Activated T-helper 2 cell treated with anti-CD3 and anti-CD28 coated beads, Interferon-gamma antibody, Interleukin-2, Interleukin-4, amounts not matched to agents 10 μg/mL and 5 μg/mL and 100 μg/mL, durations not matched to agents 14 hours and 24 hours and 36 hours (primary cell): ENCODE measurements around the gene SPINT1. TPM values are rescaled to one million over a fixed set of nuclear protein-coding genes. Genes with fewer than 3 reads are reported as not detected.
A peak's percentile ranks its signal among the peaks of the same experiment; 100 is the strongest.

Experiments used
- DNase-seq: peaks from one replicate; pipeline ENCODE4 v3.0.0; 2021; ENCODE audit warnings: low spot score
- H3K27ac Mint-ChIP-seq: one replicate; pipeline ENCODE4 v1.8.0; 2021; ENCODE audit warnings: mixed read lengths
- H3K27me3 Mint-ChIP-seq: one replicate; pipeline ENCODE4 v1.8.0; 2021; ENCODE audit warnings: low read depth, mixed read lengths
- H3K36me3 Mint-ChIP-seq: one replicate; pipeline ENCODE4 v1.8.0; 2021; ENCODE audit warnings: low read depth, mixed read lengths
- H3K4me1 Mint-ChIP-seq: one replicate; pipeline ENCODE4 v1.8.0; 2021; ENCODE audit warnings: low read depth, mixed read lengths
- H3K4me3 Mint-ChIP-seq: one replicate; pipeline ENCODE4 v1.8.0; 2021; ENCODE audit warnings: low read depth, mild to moderate bottlenecking, moderate library complexity, mixed read lengths
- H3K9me3 Mint-ChIP-seq: one replicate; pipeline ENCODE4 v1.8.0; 2021; ENCODE audit warnings: mixed read lengths
- intact Hi-C: fragments of 100-400 bp; cut with micrococcal nuclease; formaldehyde crosslinking; loops from one replicate; pipeline ENCODE4 v1.15.1; 2023
- total RNA-seq: library from RNA; stranded (reverse); gene quantifications from 2 replicates; pipeline ENCODE4 v1.2.3, GENCODE V29; 2022

SPINT1 gene, protein sequence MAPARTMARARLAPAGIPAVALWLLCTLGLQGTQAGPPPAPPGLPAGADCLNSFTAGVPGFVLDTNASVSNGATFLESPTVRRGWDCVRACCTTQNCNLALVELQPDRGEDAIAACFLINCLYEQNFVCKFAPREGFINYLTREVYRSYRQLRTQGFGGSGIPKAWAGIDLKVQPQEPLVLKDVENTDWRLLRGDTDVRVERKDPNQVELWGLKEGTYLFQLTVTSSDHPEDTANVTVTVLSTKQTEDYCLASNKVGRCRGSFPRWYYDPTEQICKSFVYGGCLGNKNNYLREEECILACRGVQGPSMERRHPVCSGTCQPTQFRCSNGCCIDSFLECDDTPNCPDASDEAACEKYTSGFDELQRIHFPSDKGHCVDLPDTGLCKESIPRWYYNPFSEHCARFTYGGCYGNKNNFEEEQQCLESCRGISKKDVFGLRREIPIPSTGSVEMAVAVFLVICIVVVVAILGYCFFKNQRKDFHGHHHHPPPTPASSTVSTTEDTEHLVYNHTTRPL
- total RNA-seq, result 22.5 and 24.5 TPM in 2 replicates

GRCh38 chr15:40843885-40844695 lies at the start of gene SPINT1:
Gene SPINT1 (plus strand): TSS chr15:40844048. CDS start chr15:40844555, 507 bp downstream.
- peak; percentile 26 for DNase-seq
- Mint-ChIP-seq H3K9me3 (no peaks in the 10 kb centered on the region), H3K36me3 (peaks cover 7% of the 10 kb centered on the region), H3K27ac (peak within 1 kb of the TSS; percentile 24), H3K4me1 (peaks cover 21% of the 10 kb centered on the region), H3K27me3 (peaks cover 24% of the 10 kb centered on the region), H3K4me3 (peak within 1 kb of the TSS; percentile 87)
- intact Hi-C loops, result loop anchor here (1.0 kb wide), 1 partner anchor 37 kb away; the partner anchor contains the start of genes DNAJC17 and ZFYVE19

DNA sequence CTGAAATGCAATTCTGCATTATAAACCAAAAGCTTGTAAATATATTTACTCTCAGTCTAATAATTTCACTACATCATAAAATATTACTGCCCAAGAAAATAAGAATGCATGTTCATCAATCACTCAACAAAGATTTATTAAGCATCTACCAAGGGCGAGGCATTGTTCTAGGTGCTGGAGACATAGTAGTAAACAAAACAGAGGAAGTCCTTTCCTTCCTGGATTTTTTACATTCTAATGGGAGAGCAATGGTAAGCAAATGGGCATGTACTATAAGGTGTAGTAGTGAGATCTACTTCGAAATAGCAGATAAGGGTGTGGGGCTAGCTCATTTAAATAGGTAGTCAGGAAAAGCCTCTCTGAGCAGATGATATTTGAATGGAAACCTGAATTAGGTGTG lies 47.8 kb upstream of the SPINT1 start:
- no peaks in the 10 kb centered on the region for H3K9me3 Mint-ChIP-seq
- intact Hi-C loops, result no loop called here
- H3K27ac Mint-ChIP-seq, result no peak overlapping the region
- peaks cover 16% of the 10 kb centered on the region for H3K4me1 Mint-ChIP-seq
- no peak overlapping the region for H3K4me3 Mint-ChIP-seq
- H3K36me3 Mint-ChIP-seq, result peaks cover 24% of the 10 kb centered on the region
- no peak for DNase-seq
- no peaks in the 10 kb centered on the region for H3K27me3 Mint-ChIP-seq

- Mint-ChIP-seq H3K9me3 (no peaks in the 10 kb centered on the region), H3K4me1 (peaks cover 16% of the 10 kb centered on the region), H3K27me3 (no peaks in the 10 kb centered on the region), H3K4me3 (no peak overlapping the region), H3K27ac (no peak overlapping the region), H3K36me3 (peaks cover 26% of the 10 kb centered on the region)
- no peak for DNase-seq
- intact Hi-C loops, result no loop called here
These were observed 47.3 kb upstream of the SPINT1 start for GRCh38 chr15:40796512-40796911.

- Mint-ChIP-seq H3K4me3 (no peak overlapping the region), H3K9me3 (no peaks in the 10 kb centered on the region), H3K36me3 (peaks cover 20% of the 10 kb centered on the region), H3K27me3 (no peaks in the 10 kb centered on the region), H3K4me1 (peaks cover 14% of the 10 kb centered on the region), H3K27ac (peak overlapping the region; percentile 1)
- intact Hi-C loops, result no loop called here
- DNase-seq, result no peak
These were observed 44.3 kb upstream of the SPINT1 start for GRCh38 chr15:40799523-40799922.

DNA sequence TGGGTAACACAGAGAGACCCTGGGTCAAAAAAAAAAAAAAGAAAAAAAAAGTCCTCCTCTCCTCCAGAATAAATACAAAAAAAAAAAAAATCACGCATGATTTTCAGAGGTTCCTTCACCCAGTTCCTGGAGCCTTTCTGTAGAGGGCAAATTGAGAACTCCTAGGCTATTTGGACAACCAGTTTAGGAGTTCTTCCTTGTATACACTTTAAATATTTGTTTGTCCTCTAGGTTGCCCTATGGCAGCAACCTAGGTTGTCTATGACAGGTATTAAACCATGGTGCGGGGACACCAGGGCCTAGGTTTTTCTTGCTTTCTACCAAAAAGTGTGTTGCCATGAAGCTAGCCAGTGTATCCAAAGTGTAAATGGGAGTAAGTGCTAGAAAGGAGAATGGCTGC lies 40.8 kb upstream of the SPINT1 start:
- Mint-ChIP-seq H3K4me3 (no peak overlapping the region), H3K36me3 (peaks cover 16% of the 10 kb centered on the region), H3K27ac (no peak overlapping the region), H3K27me3 (no peaks in the 10 kb centered on the region), H3K4me1 (peaks cover 15% of the 10 kb centered on the region), H3K9me3 (no peaks in the 10 kb centered on the region)
- DNase-seq, result no peak
- intact Hi-C loops, result no loop called here

GRCh38 chr15:40803688-40804087 lies 40.2 kb upstream of the SPINT1 start:
- intact Hi-C loops, result no loop called here
- no peak for DNase-seq
- H3K4me3 Mint-ChIP-seq, result no peak overlapping the region
- no peaks in the 10 kb centered on the region for H3K9me3 Mint-ChIP-seq
- H3K4me1 Mint-ChIP-seq, result peaks cover 17% of the 10 kb centered on the region
- H3K27ac Mint-ChIP-seq, result no peak overlapping the region
- no peaks in the 10 kb centered on the region for H3K27me3 Mint-ChIP-seq
- peaks cover 12% of the 10 kb centered on the region for H3K36me3 Mint-ChIP-seq

GRCh38 chr15:40806672-40807027 lies 37.2 kb upstream of the SPINT1 start:
- DNase-seq, result no peak
- intact Hi-C loops, result loop anchor here (1.0 kb wide), 5 partner anchors 38 to 425 kb away; partner anchors contain the start of genes CHP1, RMDN3, SPINT1 and VPS18
- H3K27me3 Mint-ChIP-seq, result no peaks in the 10 kb centered on the region
- H3K4me3 Mint-ChIP-seq, result peak overlapping the region; percentile 96
- H3K9me3 Mint-ChIP-seq, result no peaks in the 10 kb centered on the region
- peaks cover 22% of the 10 kb centered on the region for H3K36me3 Mint-ChIP-seq
- peaks cover 21% of the 10 kb centered on the region for H3K4me1 Mint-ChIP-seq
- H3K27ac Mint-ChIP-seq, result peak overlapping the region; percentile 98

DNA sequence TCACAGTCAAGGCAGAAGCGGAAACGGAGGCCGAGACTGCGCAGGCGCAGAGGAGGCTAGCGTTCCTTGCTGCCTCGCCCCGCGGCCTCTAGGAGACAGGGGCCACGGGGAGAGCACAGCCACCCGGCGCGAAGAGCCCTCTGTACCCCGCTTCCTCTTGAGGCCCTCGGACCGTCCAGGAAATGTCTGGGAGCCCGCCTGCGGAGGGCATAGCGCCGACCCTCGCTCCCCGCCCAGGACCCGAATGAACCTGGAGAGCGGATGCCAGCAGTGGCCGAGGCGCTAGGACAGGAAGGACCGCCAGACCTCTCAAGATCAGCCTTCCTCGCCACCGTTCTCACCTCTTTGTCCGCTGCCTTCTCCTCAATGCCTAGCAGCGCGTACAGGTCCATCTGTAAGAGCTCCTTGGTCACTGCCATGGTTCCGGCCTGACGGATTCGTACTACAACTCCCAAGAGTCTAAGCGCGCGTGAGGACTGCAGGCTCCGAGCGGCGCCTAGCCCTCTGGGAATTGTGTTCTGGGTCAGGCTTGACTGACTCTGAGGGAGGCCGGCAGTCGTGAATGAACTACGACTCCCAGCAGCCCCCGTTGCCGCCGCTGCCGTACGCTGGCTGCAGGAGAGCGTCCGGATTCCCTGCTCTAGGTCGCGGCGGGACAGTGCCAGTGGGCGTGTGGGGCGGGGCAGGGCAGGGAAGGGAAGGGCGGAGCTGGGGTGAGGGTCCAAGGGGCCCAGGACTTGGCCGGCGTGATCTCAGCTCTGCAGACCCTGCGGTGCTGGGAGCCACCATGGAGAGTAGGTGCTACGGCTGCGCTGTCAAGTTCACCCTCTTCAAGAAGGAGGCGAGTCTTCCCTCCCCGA lies 36.6 kb upstream of the SPINT1 start, which contains the start of the genes DNAJC17 and ZFYVE19:
DNAJC17 (minus strand) TSS at position 446 of the 860 bp plus-strand sequence; CDS start at position 419, 27 bp downstream.
ZFYVE19 (plus strand) TSS at position 62 of the 860 bp plus-strand sequence; CDS start at position 563, 501 bp downstream.
- Mint-ChIP-seq H3K27ac (peak within 1 kb of the TSS; percentile 98), H3K9me3 (no peaks in the 10 kb centered on the region)
- intact Hi-C loops, result loop anchor here (1.0 kb wide), 5 partner anchors 37 to 424 kb away; partner anchors contain the start of genes CHP1, RMDN3, SPINT1 and VPS18

DNA sequence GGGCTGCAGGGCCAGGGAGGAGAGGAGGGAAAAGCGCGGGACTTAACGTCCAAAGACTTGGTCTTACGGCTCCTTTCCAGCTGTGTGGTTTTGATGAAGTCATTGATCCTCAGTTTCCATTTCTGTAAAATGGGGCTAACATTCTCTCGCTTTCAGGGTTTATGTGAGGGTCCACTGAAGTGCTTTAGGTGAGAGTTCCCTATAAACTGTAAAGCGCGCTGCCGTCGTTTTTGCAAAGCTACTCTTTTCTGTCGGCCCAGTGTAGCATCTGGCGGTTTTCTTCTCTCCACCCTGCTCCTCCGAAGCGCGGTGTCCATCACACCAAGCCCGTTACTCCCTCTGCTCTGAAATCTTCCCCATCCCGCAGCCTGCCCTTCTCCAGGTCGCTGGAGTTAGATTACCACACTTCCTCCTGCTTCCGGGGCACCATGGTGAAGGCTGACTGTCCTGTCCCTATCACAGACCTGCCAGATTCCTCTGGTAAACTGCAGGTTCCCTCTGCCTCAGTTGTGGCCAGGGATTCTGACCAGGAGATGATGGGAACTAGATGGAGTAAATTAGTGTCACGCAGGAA lies 35.9 kb upstream of the SPINT1 start:
- peaks cover 27% of the 10 kb centered on the region for H3K36me3 Mint-ChIP-seq
- peaks cover 18% of the 10 kb centered on the region for H3K4me1 Mint-ChIP-seq
- H3K9me3 Mint-ChIP-seq, result no peaks in the 10 kb centered on the region
- H3K27ac Mint-ChIP-seq, result peak overlapping the region; percentile 63
- peak overlapping the region; percentile 96 for H3K4me3 Mint-ChIP-seq
- DNase-seq, result no peak
- intact Hi-C loops, result loop anchor here (1.0 kb wide), 5 partner anchors 36 to 423 kb away; partner anchors contain the start of genes CHP1, RMDN3, SPINT1 and VPS18
- no peaks in the 10 kb centered on the region for H3K27me3 Mint-ChIP-seq

More for the DNA sequence above, 36.6 kb upstream of the SPINT1 start, which contains the start of the genes DNAJC17 and ZFYVE19:
- Mint-ChIP-seq H3K4me1 (peaks cover 18% of the 10 kb centered on the region), H3K4me3 (peak within 1 kb of the TSS; percentile 96), H3K27me3 (no peaks in the 10 kb centered on the region), H3K36me3 (peaks cover 22% of the 10 kb centered on the region)
- DNase-seq, result peak; percentile 93

- H3K27me3 Mint-ChIP-seq, result no peaks in the 10 kb centered on the region
- DNase-seq, result no peak
- no peaks in the 10 kb centered on the region for H3K9me3 Mint-ChIP-seq
These were observed 34.9 kb upstream of the SPINT1 start for GRCh38 chr15:40808861-40809450.

DNA sequence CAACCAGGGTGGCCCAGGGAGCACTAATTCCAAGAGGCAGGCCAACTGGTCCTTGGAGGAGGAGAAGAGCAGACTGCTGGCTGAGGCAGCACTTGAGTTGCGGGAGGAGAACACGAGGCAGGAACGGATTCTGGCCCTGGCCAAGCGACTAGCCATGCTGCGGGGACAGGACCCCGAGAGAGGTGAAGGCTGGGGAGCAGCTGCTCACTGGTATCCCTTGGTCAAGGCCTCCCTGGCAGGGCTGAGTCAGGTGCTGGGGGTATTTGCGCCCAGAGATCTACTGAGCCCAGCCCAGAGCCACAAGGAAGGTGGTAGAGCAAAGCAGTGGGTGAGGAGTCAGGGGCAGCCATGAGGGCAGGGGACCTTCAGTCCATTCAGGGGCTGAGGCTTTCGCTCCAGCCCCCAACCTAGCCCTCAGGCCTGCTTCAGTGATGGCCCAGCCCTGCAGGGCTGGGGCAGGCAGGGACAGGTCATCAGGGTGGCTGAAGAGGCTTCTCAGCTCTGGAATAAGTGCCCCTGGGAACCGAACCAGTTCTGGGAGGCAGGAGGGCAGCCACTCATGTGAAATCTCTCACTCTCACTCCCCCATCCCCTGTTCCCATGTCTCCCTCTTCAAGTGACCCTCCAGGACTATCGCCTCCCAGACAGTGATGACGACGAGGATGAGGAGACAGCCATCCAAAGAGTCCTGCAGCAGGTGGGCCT lies 31.0 kb upstream of the SPINT1 start:
- intact Hi-C loops, result no loop called here
- Mint-ChIP-seq H3K27me3 (no peaks in the 10 kb centered on the region), H3K27ac (no peak overlapping the region)

More at GRCh38 chr15:40808861-40809450, 34.9 kb upstream of the SPINT1 start:
- H3K4me1 Mint-ChIP-seq, result peaks cover 18% of the 10 kb centered on the region
- peak overlapping the region; percentile 96 for H3K4me3 Mint-ChIP-seq
- H3K27ac Mint-ChIP-seq, result no peak overlapping the region
- intact Hi-C loops, result no loop called here
- peaks cover 31% of the 10 kb centered on the region for H3K36me3 Mint-ChIP-seq

More for the DNA sequence above, 31.0 kb upstream of the SPINT1 start:
- H3K9me3 Mint-ChIP-seq, result no peaks in the 10 kb centered on the region
- peaks cover 13% of the 10 kb centered on the region for H3K4me1 Mint-ChIP-seq
- DNase-seq, result no peak
- H3K4me3 Mint-ChIP-seq, result no peak overlapping the region
- peaks cover 35% of the 10 kb centered on the region for H3K36me3 Mint-ChIP-seq
